Activated CD8-positive, alpha-beta memory T cell treated with anti-CD3 and anti-CD28 coated beads, Interleukin-2, amount 50 U/mL, for 1 hour (primary cell): ENCODE measurements around the gene SLC26A1.

Experiments
- DNase-seq: peaks from one replicate; pipeline ENCODE4 v3.0.0-alpha.2; 2020; ENCODE audit errors: extremely low read depth

Gene SLC26A1

DNA sequence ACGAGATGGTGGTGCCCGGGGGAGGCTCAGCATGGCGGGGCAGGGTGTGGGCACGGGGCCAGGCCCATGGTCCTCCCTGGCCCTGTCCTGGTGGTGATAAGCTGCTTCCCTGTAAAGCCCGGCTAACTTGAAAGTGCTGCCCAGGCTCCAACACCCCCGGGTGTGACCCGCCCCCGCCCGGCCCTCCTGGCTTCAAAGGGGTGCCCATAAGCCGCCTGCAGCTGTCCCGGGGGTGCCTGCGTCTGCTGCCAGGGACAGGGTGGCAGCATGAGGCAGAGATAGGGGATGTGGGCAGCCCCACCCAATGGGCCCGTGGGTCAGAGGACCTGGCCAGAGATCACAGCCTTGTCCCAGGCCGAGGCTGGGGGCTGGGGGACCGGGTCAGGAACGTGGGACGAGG is 36.3 kb upstream of the SLC26A1 start:
- DNase-seq: no peak

DNA sequence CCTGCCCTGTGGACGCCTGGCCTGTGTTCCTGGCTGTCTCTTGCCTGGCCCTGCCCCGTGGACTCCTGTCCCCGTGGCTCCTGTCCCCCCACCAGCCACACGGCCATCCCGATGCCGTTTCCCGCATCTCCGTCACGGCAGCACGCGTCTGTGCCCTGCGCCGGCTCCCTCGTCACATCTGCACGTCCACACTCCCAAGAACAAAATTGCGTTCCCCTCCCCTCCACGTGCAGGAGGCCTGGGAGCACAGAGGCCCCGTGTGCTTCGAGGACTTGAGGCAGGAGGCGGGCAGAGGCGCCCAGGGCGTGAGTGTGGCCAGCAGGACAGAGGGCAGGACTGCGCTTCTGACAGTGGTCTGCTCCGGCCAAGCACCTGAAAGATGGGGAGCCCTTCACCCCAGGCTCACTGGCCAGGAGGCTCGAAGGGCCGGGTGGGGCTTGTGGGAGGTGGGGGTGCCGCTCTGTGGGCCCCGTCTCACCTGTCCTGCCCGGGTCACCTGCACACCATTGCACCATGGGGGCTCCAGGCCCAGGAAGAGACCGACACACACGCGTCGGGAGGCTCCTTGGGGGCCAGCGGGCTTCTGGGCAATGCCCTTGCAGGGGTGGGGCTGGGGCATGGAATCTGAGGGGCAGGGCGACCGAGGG is 35.5 kb upstream of the SLC26A1 start:
- DNase-seq: no peak

DNA sequence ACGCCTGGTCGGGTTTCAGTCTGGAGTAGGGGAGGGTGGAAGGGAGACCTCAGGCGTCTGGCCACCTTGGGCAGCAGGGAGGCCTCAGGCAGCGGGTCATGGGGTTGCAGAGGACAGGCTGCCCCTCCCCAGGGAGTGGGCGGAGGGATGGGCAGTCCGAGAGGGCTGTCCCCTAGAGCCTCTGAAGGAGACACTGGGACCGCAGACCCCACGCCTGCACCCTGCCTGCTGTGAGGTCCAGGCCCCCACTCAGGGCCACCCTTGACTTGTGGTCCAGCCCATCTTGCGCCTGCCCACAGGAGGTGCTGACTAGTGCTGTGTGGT is 34.7 kb upstream of the SLC26A1 start:
- no peak for DNase-seq

DNA sequence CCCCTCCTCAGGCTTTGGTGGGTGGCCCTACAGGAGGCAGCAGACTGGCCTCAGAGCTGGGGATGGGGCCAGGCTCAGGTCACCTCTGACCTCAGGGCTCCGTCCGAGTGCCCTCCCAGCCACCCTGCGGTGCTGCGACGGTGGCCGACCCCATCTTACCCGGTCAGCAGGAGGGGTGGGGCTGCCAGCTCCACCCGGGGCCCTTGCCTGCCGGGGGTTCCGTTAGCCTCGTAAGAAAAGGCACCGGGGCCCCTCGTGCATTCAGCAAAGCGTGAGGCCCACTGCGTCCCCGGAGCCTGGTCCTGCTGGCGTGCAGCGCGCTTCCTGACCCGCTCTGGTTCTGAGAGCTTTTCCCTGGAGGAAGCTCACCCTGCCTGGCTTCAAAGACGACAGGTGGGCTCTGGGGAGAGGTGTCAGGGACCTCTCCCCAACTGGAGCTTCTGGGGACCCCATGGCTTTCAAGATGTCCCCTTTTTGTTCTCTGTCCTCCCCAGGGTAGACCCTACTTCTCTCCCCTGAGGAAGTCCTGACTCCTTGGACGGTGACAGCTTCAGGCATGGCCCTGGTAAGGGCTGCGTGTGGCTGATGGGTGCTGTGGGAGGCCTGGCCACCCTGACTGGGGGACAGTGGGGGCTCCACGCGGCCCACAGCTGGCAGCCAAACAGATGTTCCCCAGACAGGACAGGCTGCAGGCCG is 34.2 kb upstream of the SLC26A1 start:
- DNase-seq: no peak

DNA sequence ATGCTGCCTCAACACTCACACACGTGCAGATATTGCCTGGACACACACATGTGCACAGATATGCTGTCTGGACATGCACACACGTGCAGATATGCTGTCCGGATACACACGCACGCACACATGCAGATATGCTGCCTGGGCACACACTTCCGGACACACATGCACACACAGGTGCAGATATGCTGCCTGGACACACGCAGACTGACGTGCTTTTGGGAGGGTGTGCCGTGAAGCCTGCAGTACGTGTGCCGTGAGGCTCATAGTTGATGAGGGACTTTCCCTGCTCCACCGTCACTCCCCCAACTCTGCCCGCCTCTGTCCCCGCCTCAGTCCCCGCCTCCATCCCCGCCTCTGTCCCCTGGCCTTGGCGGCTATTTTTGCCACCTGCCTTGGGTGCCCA is 32.9 kb upstream of the SLC26A1 start:
- no peak for DNase-seq

DNA sequence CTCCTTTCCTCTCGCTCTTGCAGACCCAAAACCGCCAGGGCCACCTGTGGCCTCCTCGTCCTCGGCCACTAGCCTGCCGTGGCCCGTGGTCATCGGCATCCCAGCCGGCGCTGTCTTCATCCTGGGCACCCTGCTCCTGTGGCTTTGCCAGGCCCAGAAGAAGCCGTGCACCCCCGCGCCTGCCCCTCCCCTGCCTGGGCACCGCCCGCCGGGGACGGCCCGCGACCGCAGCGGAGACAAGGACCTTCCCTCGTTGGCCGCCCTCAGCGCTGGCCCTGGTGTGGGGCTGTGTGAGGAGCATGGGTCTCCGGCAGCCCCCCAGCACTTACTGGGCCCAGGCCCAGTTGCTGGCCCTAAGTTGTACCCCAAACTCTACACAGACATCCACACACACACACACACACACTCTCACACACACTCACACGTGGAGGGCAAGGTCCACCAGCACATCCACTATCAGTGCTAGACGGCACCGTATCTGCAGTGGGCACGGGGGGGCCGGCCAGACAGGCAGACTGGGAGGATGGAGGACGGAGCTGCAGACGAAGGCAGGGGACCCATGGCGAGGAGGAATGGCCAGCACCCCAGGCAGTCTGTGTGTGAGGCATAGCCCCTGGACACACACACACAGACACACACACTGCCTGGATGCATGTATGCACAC is 31.8 kb upstream of the SLC26A1 start:
- no peak for DNase-seq

GRCh38 chr4:1023895-1024740 is 30.9 kb upstream of the SLC26A1 start:
- no peak for DNase-seq

DNA sequence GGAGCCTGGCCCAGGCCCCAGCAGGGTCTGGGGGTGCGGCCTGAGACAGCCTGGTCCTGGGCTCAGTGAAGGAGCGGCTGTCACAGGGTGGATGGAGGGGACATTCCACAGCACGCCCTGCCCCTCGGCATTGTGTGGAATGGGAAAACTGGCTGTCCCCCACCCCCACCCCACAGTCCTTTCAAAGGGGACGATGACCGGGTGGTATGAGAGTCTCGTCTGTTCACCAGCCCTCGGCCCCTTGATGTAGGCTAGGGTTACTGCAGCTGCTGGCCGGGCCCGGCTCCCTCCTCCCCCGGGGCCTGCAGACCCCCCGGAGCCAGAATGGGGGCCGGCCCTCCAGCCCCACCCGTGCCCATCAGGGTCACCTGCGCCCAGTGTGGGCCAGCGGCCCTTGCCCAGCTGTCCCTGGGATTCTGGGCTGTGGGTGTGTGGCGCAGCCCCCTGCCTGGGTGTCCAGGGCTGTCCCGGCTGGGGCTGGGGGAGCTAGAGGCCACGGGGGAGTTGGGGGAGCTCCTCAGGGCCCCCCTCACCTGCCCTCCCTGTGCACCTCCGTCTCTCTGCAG is 30.0 kb upstream of the SLC26A1 start:
- DNase-seq: no peak

DNA sequence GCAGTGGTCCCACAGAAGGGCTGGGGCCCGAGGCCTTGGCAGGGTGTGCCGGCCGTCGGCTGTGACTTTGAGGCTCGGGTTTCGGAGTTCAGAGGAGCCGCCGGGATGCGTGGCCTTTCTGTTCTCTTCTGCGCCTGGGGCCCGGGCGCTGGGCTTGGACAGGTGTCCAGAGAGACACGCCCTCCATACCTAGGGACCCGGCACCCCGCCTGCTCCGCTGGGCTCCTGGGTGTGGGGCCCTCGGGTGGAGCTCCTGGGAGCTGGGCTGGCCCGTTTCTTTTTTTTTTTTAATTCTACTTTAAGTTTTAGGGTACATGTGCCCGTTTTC is 29.5 kb upstream of the SLC26A1 start:
- DNase-seq: no peak

DNA sequence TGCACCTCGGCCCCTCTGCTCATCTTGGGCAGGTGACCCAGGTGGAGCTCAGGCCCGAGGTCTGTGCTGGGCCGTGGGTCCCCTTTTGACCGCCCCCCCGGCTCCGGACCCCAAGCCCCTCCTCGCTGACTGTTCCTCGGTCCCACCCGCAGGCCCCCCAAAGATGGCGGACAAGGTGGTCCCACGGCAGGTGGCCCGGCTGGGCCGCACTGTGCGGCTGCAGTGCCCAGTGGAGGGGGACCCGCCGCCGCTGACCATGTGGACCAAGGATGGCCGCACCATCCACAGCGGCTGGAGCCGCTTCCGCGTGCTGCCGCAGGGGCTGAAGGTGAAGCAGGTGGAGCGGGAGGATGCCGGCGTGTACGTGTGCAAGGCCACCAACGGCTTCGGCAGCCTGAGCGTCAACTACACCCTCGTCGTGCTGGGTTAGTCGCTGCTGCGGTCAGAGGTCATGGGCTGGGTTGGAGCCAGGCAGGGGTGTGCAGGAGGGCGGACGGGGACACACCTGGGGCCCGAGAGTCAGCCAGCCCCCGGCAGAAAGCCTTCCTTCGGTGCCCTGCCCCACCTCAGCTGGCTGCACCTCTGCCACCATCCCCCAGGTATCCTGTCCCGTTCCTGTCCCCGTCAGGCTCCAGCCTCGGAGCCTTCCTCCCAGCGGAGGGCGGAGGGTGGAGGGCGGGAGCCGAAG is 29.0 kb upstream of the SLC26A1 start:
- no peak for DNase-seq

GRCh38 chr4:1021386-1022050 is 28.3 kb upstream of the SLC26A1 start:
- DNase-seq: no peak

GRCh38 chr4:1019729-1020470 is 26.7 kb upstream of the SLC26A1 start:
- DNase-seq: no peak

- no peak for DNase-seq
Measured at GRCh38 chr4:1019320-1019719, 26.1 kb upstream of the SLC26A1 start.

DNA sequence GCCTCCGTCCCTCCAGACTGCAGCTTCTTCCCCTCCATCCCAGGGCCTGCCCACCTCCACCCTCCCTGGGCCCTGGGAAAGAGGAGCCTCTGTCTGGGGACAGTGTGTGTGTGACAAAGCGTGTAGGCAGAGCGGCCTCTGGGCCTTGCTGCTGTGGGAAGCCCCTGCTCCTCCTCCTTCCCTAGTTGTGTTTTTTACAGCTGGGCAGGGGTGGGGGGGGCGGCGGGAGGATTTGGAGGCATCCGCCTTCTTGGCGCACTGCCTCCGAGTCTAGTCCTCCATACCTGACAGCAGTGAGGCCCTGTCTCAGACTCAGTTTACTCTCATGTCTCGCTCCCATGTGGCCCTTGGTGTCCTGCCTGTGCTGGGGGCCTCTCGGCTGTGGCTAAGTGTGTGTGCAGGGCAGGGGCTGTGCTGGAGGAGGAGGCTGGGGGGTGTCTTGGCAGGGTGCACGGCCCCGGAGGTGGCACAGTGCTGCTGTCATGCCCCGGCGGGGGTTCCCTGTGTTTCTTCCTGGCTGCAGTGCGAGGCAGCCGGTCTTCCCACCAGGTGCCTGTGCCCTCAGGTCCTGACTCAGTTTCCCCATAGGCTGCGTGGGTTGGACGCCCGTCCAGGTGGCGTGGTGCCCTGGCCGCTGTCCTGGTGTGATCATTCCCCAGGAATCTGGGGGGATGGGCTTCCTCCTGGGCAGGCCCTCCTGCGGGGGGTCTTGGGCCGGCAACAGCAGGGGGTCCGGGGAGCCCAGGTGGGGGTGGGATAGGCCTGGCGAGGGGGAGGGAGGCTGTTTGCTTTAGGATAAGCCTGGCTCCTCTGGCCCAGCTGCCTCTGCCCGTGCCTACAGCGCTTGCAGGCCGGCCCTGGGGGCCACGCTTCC is 25.2 kb upstream of the SLC26A1 start:
- DNase-seq: no peak

DNA sequence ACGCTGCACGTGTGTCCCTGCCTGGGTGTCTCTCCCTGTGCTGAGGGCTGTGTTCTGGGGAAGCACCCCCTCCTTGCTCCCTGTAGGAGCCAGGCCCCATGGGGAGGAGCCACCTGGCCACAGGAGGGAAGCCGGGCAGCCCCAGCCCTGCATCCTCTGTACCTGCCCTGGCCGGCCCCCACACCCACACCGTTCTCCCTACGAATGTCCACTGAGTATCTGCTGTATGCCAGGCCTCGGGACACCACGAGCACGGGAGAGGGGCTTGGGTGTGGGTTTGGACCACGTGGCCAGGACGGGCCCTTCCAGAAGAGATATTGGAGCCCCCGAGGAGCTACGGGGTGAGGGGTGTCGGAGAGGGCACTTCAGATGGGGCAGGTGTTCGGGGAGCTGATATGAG is 24.5 kb upstream of the SLC26A1 start:
- no peak for DNase-seq

GRCh38 chr4:1017211-1017610 is 24.0 kb upstream of the SLC26A1 start:
- DNase-seq: no peak

GRCh38 chr4:1015746-1016145 is 22.5 kb upstream of the SLC26A1 start:
- DNase-seq: no peak

- DNase-seq: no peak
Measured at GRCh38 chr4:1015179-1015578, 22.0 kb upstream of the SLC26A1 start.
